GM12892 (cell line): ENCODE data around the gene INIP.

Experiments
- DNase-seq: peaks from one replicate; pipeline ENCODE4 v3.0.0; 2011; ENCODE audit not compliant: insufficient read length
- FAIRE-seq: peaks from 2 replicates; lab custom pipeline; 2011; peaks lifted over from hg19 to GRCh38; lab: Jason Lieb, UNC
- POLR2A ChIP-seq: IDR thresholded peaks from 2 replicates; pipeline ENCODE4 v1.6.1; 2011; ENCODE audit warnings: low read depth, low read length, control low read depth
- POLR2AphosphoS5 ChIP-seq: IDR thresholded peaks from 2 replicates; pipeline ENCODE4 v1.6.1; 2011; ENCODE audit warnings: low read depth, low read length, control low read depth
- TAF1 ChIP-seq: IDR thresholded peaks from 2 replicates; pipeline ENCODE4 v1.6.1; 2011; ENCODE audit warnings: low read depth, mild to moderate bottlenecking, control low read depth, low read length, borderline replicate concordance

INIP gene

DNA sequence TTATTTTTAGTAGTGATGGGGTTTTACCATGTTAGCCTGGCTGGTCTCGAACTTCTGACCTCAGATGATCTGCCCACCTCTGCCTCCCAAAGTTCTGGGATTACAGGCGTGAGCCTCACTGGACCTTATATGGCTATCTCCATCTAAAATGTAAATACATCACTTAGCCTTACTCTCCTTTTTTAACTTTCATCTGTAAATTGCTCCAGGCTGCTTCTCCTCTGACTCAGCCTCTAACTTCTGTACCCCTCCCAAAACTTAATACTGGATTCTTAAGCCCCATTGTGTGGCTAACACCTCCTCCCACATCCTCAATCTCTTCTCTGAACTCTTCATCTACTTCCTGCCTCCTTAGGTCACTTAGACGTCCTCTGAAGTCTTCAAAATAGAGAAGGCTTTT is 36.7 kb upstream of the INIP start:
- TF ChIP-seq TAF1 (no peak), POLR2A (no peak), POLR2AphosphoS5 (no peak)
- DNase-seq (no peak), FAIRE-seq (no peak)

DNA sequence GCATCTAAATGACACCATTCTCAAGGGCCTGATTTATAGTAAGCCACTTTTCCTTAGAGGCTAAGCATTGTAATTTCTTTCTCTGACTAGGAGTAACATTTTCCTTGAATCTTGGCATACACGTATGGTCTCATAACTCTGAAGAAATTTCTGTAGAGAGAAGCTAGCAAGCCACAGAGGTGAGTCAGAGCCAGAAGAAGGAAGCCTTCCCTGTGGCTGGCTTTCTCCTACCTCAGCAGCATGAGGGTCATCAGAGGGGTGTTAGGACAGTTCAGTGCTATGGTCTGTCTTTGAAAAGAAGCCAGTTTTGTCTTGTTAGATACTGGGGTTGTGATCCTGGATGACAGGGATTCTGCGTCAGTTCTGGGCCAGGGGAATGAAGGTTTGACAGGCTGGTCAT is 35.8 kb upstream of the INIP start:
- DNase-seq (no peak), FAIRE-seq (no peak)
- TF ChIP-seq POLR2AphosphoS5 (no peak), TAF1 (no peak), POLR2A (no peak)

DNA sequence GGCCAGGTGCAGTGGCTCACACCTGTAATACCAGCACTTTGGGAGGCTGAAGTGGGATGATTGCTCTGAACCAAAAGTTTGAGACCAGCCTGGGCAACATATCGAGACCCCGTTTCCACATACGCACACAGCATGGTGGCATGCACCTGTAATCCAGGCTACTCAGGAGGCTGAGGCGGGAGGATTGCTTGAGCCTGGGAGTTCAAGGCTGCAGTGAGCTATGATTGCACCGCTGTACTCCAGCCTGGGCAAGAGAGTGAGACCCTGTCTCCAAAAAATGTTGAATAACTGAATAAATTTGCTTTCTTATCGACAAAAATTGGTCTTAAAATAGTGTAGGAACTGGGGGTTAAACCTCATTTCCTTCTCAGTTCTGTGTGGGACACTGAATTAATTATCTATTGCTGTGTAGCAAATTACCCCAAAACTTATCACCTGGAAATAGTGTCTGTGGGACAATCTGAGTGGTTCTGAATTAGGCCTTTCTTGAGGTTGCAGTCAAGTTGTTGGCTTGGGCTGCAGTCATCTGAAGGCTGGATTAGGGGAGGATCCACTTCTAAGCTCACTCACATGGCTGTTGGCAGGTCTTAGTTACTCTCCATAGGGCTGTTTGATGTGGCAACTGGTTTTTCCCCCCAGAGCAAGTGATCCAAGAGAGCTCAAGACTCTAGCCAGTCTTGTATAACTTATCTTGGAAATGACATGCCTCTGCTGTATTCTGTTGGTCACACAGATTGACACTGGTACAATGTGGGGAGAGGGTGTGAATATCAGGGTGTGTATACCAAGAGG is 34.6 kb upstream of the INIP start:
- TF ChIP-seq POLR2AphosphoS5 = no peak
- no peak for TF ChIP-seq TAF1
- no peak for TF ChIP-seq POLR2A
- FAIRE-seq (no peak), DNase-seq (no peak)

DNA sequence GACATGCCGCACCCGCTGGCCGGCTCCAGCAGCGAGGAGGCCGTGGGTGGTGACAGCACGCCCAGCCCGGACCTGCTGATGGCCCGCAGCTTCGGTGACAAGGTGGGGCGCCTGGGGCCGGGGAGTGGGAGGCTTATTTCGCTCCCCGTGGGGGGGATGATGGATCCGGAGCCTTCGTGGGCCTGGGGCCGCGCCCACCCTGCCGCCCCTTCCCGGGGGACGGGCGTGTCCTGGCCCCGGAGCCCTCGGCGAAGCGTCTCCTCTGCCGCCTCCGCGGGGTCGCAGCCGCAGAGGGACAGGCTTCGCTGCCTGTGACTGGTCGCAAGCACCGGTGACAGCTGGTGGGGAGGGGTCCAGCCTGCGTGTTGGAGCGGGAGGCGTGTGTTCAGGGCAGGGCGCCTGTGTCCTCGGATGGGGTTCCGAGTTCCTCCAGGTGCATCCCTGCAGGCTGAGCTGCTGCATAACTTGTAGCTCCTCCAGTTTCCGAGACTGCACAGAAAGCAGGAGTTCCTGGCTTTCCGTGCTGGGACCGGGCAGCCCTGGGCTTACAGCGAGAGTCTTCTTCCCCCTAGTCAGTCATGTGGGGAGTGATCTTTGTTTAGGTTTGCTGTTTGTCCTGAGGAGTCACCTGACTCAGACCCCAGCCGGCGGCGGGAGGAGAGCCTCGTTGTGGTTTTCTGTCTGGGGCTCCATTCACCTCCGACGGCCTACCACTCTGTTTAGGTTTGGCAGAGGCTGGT is 33.3 kb upstream of the INIP start:
- peak; percentile 70 for FAIRE-seq
- DNase-seq = peak; percentile 51
- no peak for TF ChIP-seq POLR2A
- TF ChIP-seq TAF1 = no peak
- no peak for TF ChIP-seq POLR2AphosphoS5

DNA sequence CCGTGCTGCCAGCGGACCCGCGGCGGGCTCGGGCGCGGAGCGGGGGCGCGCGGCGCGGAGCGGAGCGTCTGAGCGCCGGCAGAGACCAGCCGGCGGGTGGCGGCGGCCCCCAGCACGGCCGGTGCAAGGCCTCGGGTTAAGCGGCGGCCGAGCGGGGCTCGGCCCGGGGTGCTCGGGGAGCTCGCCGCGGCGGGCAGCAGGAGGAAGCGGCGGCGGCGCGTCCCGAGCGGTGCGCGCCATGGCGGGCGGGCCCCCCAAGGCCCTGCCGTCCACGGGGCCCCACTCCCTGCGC is 32.8 kb upstream of the INIP start:
- no peak for DNase-seq
- TF ChIP-seq POLR2AphosphoS5 (no peak), TAF1 (no peak), POLR2A (no peak)
- FAIRE-seq = no peak

DNA sequence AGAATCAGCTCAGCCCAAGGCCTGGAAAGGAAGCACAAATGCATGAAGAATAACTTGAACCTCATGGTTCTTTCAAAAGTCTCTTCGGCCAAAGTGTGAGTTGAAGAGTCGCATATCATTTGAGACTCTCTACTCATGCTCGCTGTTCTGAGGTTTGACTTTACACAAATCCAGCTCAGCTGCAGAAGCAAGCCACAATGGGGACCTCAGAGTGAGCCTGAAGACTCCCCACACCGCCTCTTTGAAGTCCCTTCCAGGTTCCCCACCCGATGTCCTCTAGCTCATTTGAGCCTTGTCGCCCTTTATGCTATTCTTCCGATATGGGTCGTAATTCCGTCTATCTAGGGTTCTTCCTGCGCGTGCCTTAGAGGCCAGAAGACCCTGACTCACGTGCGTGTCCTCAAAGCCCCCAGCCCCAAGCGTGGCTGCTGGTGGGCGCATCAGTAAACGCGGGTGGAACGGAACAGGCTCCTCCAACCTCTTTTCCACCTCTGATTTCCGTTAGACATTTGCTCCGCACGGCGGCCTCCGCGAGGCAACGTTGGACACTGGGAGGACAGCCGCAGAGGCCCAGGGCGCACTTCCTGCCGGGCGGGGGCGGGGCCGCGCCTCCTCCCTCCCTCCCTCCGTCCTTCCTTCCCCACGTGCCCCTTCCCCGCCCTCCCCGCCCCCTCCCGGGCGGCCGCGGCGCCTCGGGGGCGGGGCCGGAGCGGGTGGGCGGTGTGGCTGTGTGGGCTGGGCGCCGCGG is 32.3 kb upstream of the INIP start, which contains the start of gene SNX30:
SNX30 (plus strand) TSS at position 745 of the 748 bp plus-strand sequence. CDS start 242 bp downstream, outside the sequence.
- 0 out of 2 replicates have a peak, but pooled peaks have one; percentile 27 for TF ChIP-seq TAF1
- TF ChIP-seq POLR2A = peak; percentile 67; the same call in 1 of the 2 replicates
- peak; percentile 61; the same call in 1 of the 2 replicates for TF ChIP-seq POLR2AphosphoS5
- DNase-seq = peak; percentile 85
- FAIRE-seq = peak; percentile 87

DNA sequence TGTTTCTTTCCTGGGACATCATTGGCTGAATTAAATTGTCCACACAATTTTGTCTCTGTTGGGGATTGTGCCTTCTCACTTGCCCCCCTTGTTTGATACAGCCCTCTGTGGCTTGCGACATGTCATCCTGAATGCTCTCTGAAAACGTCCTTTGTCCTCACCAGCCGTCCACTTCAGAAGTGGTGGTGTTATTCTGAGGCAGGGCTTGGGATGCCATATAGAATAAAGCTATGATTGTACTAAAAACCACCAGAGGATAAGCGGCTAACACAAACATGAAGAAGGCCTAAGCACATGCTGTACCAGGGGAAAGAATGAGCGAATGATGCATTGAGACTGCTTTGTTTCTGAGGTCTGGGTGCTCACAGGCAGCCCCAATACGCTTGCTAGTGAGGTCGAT is 29.2 kb upstream of the INIP start:
- DNase-seq (no peak), FAIRE-seq (no peak)
- TF ChIP-seq TAF1 = no peak
- TF ChIP-seq POLR2AphosphoS5 = no peak
- no peak for TF ChIP-seq POLR2A

DNA sequence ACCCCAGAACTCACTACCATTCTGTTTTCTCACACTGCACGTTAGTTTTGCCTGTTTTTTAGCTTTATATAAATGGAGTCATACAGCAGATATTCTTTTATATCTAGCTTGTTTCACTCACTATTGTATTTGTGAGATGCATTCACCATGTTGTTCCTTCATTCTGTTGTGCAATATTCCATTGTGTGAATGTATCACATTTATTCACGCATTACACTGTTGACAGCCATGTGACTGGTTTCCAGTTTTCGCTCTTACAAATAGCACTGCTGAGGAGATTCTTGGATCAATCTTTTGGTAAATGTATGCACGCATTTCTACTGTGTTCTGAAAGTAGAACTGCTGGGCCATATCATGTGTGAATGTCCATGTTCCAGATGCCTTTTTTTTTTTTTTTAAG is 26.3 kb upstream of the INIP start:
- TF ChIP-seq TAF1 (no peak), POLR2A (no peak), POLR2AphosphoS5 (no peak)
- DNase-seq = no peak
- FAIRE-seq = no peak

DNA sequence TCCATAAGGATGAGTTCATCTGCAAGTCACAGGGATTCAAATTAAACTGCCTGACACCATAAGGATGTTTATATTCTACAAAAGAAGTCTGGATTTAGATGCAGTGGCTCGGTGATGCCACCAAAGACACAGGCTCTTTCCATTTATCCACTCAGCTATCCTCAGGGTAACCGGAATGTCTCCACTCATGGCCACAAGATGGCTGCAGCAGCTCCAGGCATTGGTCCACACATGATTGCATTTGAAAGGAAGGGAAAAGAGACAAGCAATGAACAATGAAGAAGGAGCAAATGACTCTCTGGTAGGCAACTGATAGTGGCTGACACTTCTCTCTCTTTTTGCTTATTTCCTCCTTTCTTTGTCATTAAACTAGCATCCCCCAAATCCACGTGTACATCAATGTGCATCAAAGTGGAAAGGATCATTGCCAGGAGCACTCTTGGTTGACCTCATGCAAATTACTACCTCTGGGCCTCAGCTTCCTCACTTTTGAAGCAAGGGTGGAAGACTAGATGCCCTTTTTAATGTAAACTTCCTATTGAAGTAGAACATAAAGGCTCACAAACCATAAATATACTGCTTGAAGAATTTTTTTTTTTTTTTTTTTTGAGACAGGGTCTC is 25.4 kb upstream of the INIP start:
- TF ChIP-seq TAF1 (no peak), POLR2AphosphoS5 (no peak), POLR2A (no peak)
- DNase-seq (no peak), FAIRE-seq (no peak)

DNA sequence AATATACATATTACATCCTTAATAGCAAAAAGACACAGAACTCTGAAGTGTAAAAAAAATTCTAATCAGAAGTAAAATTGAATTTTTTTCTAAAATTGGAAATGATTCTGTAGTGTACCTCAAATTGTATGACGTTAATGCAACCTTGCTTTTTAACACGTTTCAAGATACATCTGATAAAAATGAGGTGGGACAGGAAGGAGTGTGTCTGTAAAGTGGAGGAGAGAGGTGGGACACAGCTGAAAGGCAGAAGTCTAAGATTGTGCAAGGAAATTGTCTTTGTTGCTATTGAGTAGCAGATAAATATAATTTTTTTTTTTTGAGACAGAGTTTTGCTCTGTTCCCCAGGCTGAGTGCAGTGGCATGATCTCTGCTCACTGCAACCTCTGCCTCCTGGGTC is 17.0 kb upstream of the INIP start:
- TF ChIP-seq POLR2A = no peak
- no peak for TF ChIP-seq TAF1
- TF ChIP-seq POLR2AphosphoS5 = no peak
- DNase-seq = no peak
- no peak for FAIRE-seq

DNA sequence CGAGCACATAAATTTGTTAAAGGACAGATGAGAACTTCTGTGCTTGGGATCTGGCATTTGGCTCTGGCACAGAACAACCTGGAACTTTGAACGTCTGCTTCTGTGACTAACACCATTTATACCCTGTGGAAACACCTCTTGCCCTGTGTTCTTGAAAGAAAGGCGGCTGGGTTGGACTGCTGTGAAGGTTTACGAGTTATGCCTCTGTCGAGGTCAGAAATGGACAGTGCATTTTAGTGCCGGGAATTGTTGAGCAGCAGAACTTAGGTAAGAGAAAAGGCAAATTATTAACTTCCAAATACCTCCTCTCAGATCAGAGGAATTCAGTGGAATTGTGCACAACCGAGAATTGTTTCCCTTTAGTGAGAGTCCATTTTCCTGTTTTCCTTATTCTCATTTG is 14.1 kb upstream of the INIP start:
- no peak for TF ChIP-seq POLR2A
- FAIRE-seq = no peak
- no peak for DNase-seq
